Urinary bladder (tissue), 4 donors: Measurements from ENCODE around the gene ZC2HC1C. TPM values are rescaled to one million over a fixed set of nuclear protein-coding genes. Genes with fewer than 3 reads are reported as not detected.
"Not testable (repeated sequence)": the region's sequence is repeated elsewhere in the genome, so short reads cannot be mapped to it uniquely, and the experiment has no call there.

ENCODE experiments used
- DNase-seq: peaks from one replicate; pipeline ENCODE4 v3.0.0-alpha.2; 2015; ENCODE audit errors: extremely low spot score
- H3K27ac ChIP-seq: one replicate; pipeline ENCODE4 v1.5.1; 2013; ENCODE audit warnings: low read depth, mild to moderate bottlenecking, moderate library complexity
- H3K36me3 ChIP-seq: one replicate; pipeline ENCODE4 v1.6.1; 2013; ENCODE audit warnings: mild to moderate bottlenecking, moderate library complexity; ENCODE audit not compliant: insufficient read depth
- H3K4me1 ChIP-seq: one replicate; pipeline ENCODE4 v1.6.1; 2013; ENCODE audit warnings: mild to moderate bottlenecking, moderate library complexity; ENCODE audit not compliant: insufficient read depth
- H3K4me3 ChIP-seq: one replicate; pipeline ENCODE4 v1.5.1; 2013; ENCODE audit warnings: low read depth, low read length
- WGBS: extraction: QIAGEN DNeasy Blood & Tissue Kit; methylation state at CpG from one replicate; pipeline ENCODE4 v1.1.7; 2013; 5-methylcytosine and 5-hydroxymethylcytosine counted together
- polyA plus RNA-seq: library from polyadenylated mRNA; stranded (reverse); fragments of 200-250 nt; gene quantifications from one replicate; pipeline ENCODE4 v1.2.3, GENCODE V29; 2013
- small RNA-seq: library from RNA; depleted of rRNA; stranded (forward); fragments of <200 nt; gene quantifications from one replicate; pipeline ENCODE3, GENCODE V24; 2014
- total RNA-seq: library from RNA; depleted of rRNA; stranded (reverse); fragments of >200 nt; gene quantifications from one replicate; pipeline ENCODE4 v1.2.3, GENCODE V29; 2014
- donor health status: healthy with polysubstance abuse.
- donor health status: healthy.

ZC2HC1C gene
- total and polyA plus RNA-seq, 2 donors = 1.5 to 2.3 TPM

DNA sequence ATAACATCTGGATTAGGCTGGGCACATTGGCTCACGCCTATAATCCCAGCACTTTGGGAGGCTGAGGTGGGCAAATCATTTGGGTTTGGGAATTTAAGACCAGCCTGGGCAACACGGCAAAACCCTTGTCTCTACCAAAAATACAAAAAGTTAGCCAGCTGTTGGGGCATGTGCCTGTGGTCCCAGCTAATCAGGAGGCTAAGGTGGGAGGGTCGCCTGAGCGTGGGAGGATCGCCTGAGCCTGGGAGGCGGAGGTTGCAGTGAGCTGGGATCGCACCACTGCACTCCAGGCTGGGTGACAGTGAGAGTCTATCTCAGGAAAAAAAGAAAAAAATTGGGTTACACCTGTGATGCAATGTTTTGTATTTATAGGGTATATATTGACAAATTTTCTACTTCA is 52.1 kb downstream of the ZC2HC1C start:
- no peak for DNase-seq
- Histone ChIP-seq H3K27ac (no peak overlapping the region), H3K36me3 (peaks cover 2% of the 10 kb centered on the region), H3K4me3 (no peak overlapping the region), H3K4me1 (no peaks in the 10 kb centered on the region)
- 94% methylated on average over 7 of the region's 7 CpGs for WGBS

DNA sequence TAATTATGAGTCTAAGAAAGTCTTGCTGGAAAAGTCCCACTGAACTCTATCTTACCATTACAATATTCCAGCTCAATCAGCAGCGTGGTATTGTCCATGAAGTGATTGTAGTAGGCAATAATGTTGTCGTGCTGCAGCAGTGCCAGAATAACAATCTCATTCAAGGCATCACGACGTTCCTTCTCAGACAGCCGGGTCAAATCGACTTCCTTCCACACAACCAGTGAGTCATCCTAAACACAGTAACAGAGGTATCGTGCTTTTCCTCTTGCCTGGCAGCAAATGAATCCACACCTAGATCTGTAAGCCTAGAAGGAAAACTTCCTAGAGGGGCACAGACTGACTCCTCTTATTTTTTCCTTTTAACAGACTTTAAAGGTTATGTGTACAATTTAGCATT is 54.5 kb downstream of the ZC2HC1C start:
- WGBS = 42% methylated on average over 7 of the region's 7 CpGs
- no peak for DNase-seq
- Histone ChIP-seq H3K4me3 (no peak overlapping the region), H3K4me1 (no peaks in the 10 kb centered on the region), H3K27ac (no peak overlapping the region), H3K36me3 (no peaks in the 10 kb centered on the region)

DNA sequence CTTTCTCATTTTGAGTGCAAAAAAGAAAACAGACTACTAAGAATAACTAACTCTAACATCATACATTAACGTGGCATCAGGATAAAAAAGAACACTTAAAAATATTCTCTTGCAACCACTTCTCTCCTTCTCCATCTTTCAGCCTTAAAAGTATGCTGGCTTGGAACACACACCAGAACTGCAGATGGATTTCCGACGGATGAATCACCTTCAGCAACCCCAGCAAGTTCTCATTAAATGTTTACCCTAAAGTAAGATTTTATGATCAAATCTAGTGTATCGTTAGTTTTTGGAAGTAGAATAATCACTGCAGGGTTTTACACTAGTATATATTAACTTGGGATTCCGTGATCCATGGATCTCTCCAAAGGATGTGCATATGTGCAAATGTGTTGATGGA is 56.2 kb downstream of the ZC2HC1C start:
- 38% methylated on average over 5 of the region's 5 CpGs for WGBS
- Histone ChIP-seq H3K4me1 (no peaks in the 10 kb centered on the region), H3K27ac (no peak overlapping the region), H3K4me3 (peak overlapping the region; percentile 67), H3K36me3 (no peaks in the 10 kb centered on the region)
- DNase-seq = no peak

DNA sequence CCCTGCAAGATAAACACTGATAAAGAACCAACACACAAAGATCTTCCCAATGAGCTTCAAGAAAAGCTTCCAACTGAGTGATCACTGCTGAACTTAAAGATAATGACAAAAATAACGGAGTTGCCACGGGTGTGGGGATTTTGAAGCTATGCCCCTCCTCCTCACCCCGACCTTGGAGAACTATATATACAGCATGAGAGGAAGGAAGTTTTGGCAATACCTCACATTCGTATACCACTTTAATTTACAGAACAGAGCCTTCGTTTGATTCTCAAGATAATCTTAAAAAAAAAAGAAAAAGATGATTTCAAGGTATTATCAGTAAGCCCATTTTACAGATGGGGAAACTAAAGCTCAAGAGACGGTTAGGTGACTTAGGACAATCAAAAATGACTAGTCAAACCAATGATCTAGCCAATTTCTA is 56.7 kb downstream of the ZC2HC1C start:
- H3K36me3 ChIP-seq = no peaks in the 10 kb centered on the region
- WGBS = 3% methylated on average over 6 of the region's 6 CpGs
- peak overlapping the region; percentile 89 for H3K27ac ChIP-seq
- peak overlapping the region; percentile 67 for H3K4me3 ChIP-seq
- H3K4me1 ChIP-seq = no peaks in the 10 kb centered on the region
- no peak for DNase-seq

GRCh38 chr14:75126679-75127473 is 57.4 kb downstream of the ZC2HC1C start, which contains the start of gene NEK9:
Gene NEK9 (minus strand): TSS chr14:75127048. CDS start chr14:75126921, 127 bp downstream.
- WGBS = under 1% methylated on average over 76 of the region's 76 CpGs
- Histone ChIP-seq H3K4me1 (no peaks in the 10 kb centered on the region), H3K27ac (peak within 1 kb of the TSS; percentile 89), H3K4me3 (peak within 1 kb of the TSS; percentile 67), H3K36me3 (no peaks in the 10 kb centered on the region)
- peak; percentile 69 for DNase-seq

- H3K4me3 ChIP-seq = peak overlapping the region; percentile 67
- not testable (repeated sequence) for H3K4me1 ChIP-seq, DNase-seq, H3K27ac ChIP-seq, H3K36me3 ChIP-seq
- 27% methylated on average over 16 of the region's 16 CpGs for WGBS
Measured at GRCh38 chr14:75127474-75127820, 58.0 kb downstream of the ZC2HC1C start.

GRCh38 chr14:75127903-75128595 is 58.6 kb downstream of the ZC2HC1C start:
- WGBS = 67% methylated on average over 10 of the region's 10 CpGs
- peak overlapping the region; percentile 67 for H3K4me3 ChIP-seq
- no peaks in the 10 kb centered on the region for H3K4me1 ChIP-seq
- no peaks in the 10 kb centered on the region for H3K36me3 ChIP-seq
- no peak overlapping the region for H3K27ac ChIP-seq
- DNase-seq = no peak

- 93% methylated on average over 5 of the region's 5 CpGs for WGBS
- DNase-seq = no peak
- Histone ChIP-seq H3K4me1 (no peaks in the 10 kb centered on the region), H3K4me3 (no peak overlapping the region), H3K27ac (no peak overlapping the region), H3K36me3 (no peaks in the 10 kb centered on the region)
Measured at GRCh38 chr14:75128596-75128990, 59.2 kb downstream of the ZC2HC1C start.

Small RNA genes lying within 50 kb of the gene (small RNA-seq; reads per million reads assigned to genes)
- gene HIF1AP1 (not detected), gene RNU6-689P (not detected)

Other genes starting within 250 kb of the ZC2HC1C start
- not detected for gene PROX2, start 193.5 kb upstream of the ZC2HC1C start, total RNA-seq
- gene PROX2, start 193.5 kb upstream of the ZC2HC1C start, polyA plus RNA-seq = not detected
- gene DLST, start 187.7 kb upstream of the ZC2HC1C start, total RNA-seq = 50.2 TPM
- 96.3 TPM for gene DLST, start 187.7 kb upstream of the ZC2HC1C start, polyA plus RNA-seq
- gene RPS6KL1, start 146.4 kb upstream of the ZC2HC1C start, total RNA-seq = 2.4 TPM
- 3.7 TPM for gene RPS6KL1, start 146.4 kb upstream of the ZC2HC1C start, polyA plus RNA-seq
- 7.3 TPM for gene PGF, start 114.0 kb upstream of the ZC2HC1C start, total RNA-seq
- 18.7 TPM for gene PGF, start 114.0 kb upstream of the ZC2HC1C start, polyA plus RNA-seq
- 16.0 TPM for gene EIF2B2, start 66.7 kb upstream of the ZC2HC1C start, total RNA-seq
- 44.8 TPM for gene EIF2B2, start 66.7 kb upstream of the ZC2HC1C start, polyA plus RNA-seq
- gene MLH3, start 18.2 kb upstream of the ZC2HC1C start, total RNA-seq = 97.1 TPM
- 15.3 TPM for gene MLH3, start 18.2 kb upstream of the ZC2HC1C start, polyA plus RNA-seq
- gene ACYP1, start 5.6 kb upstream of the ZC2HC1C start, total RNA-seq = 14.7 TPM
- 23.5 TPM for gene ACYP1, start 5.6 kb upstream of the ZC2HC1C start, polyA plus RNA-seq
- gene NEK9, start 57.4 kb downstream of the ZC2HC1C start, total RNA-seq = 70.3 TPM
- gene NEK9, start 57.4 kb downstream of the ZC2HC1C start, polyA plus RNA-seq = 74.7 TPM
- gene TMED10, start 107.0 kb downstream of the ZC2HC1C start, total RNA-seq = 231 TPM
- gene TMED10, start 107.0 kb downstream of the ZC2HC1C start, polyA plus RNA-seq = 242 TPM
- 219 TPM for gene FOS, start 209.2 kb downstream of the ZC2HC1C start, total RNA-seq
- 1,557 TPM for gene FOS, start 209.2 kb downstream of the ZC2HC1C start, polyA plus RNA-seq